Measurements from ENCODE around the gene STYXL2. TPM values are rescaled to one million over a fixed set of nuclear protein-coding genes. Genes with fewer than 3 reads are reported as not detected.
A peak's percentile ranks its signal among the peaks of the same experiment; 100 is the strongest.

Gene STYXL2
- total RNA-seq, 1 experiment from 2014 or later, result 0.02 TPM

- DNase-seq (ENCODE audit: low read depth), result no peak
Measured at GRCh38 chr1:167077868-167078210, 16.0 kb upstream of the STYXL2 start.

GRCh38 chr1:167081594-167082156, 12.2 kb upstream of the STYXL2 start:
- DNase-seq (ENCODE audit: low read depth), result no peak

- peak; percentile 68 for DNase-seq (ENCODE audit: low read depth)
Measured at GRCh38 chr1:167082511-167083027, 11.3 kb upstream of the STYXL2 start.

- DNase-seq (ENCODE audit: low read depth), result no peak
Measured at GRCh38 chr1:167083066-167083665, 10.7 kb upstream of the STYXL2 start.

GRCh38 chr1:167083871-167084270, 10.0 kb upstream of the STYXL2 start:
- DNase-seq (ENCODE audit: low read depth), result no peak

GRCh38 chr1:167084757-167085156, 9.1 kb upstream of the STYXL2 start:
- DNase-seq (ENCODE audit: low read depth), result no peak

- no peak for DNase-seq (ENCODE audit: low read depth)
Measured at GRCh38 chr1:167086033-167086432, 7.8 kb upstream of the STYXL2 start.

- no peak for DNase-seq (ENCODE audit: low read depth)
Measured at GRCh38 chr1:167086768-167087167, 7.1 kb upstream of the STYXL2 start.

- no peak for DNase-seq (ENCODE audit: low read depth)
Measured at GRCh38 chr1:167088746-167089417, 5.0 kb upstream of the STYXL2 start.

- no peak for DNase-seq (ENCODE audit: low read depth)
Measured at GRCh38 chr1:167089939-167090313, 3.9 kb upstream of the STYXL2 start.

GRCh38 chr1:167090314-167090942, 3.4 kb upstream of the STYXL2 start, which contains the start of gene GPA33:
GPA33 (minus strand) TSS chr1:167090377; CDS start chr1:167090287, 90 bp downstream.
- no peak for DNase-seq (ENCODE audit: low read depth)

GRCh38 chr1:167092653-167093052, 1.2 kb upstream of the STYXL2 start:
- no peak for DNase-seq (ENCODE audit: low read depth)

- DNase-seq (ENCODE audit: low read depth), result peak; percentile 80
Measured at GRCh38 chr1:167094690-167095089, 815 bp downstream of the STYXL2 start.

GRCh38 chr1:167095368-167095767, 1.5 kb downstream of the STYXL2 start:
- peak; percentile 90 for DNase-seq (ENCODE audit: low read depth)

GRCh38 chr1:167099851-167100250, 6.0 kb downstream of the STYXL2 start:
- no peak for DNase-seq (ENCODE audit: low read depth)

GRCh38 chr1:167100730-167101129, 6.9 kb downstream of the STYXL2 start:
- DNase-seq (ENCODE audit: low read depth), result no peak

- no peak for DNase-seq (ENCODE audit: low read depth)
Measured at GRCh38 chr1:167101754-167102153, 7.9 kb downstream of the STYXL2 start.

- DNase-seq (ENCODE audit: low read depth), result no peak
Measured at GRCh38 chr1:167102906-167103573, 9.2 kb downstream of the STYXL2 start.

- no peak for DNase-seq (ENCODE audit: low read depth)
Measured at GRCh38 chr1:167104256-167104633, 10.4 kb downstream of the STYXL2 start.

- peak; percentile 26 for DNase-seq (ENCODE audit: low read depth)
Measured at GRCh38 chr1:167105271-167106118, 11.6 kb downstream of the STYXL2 start.

- no peak for DNase-seq (ENCODE audit: low read depth)
Measured at GRCh38 chr1:167106119-167106461, 12.2 kb downstream of the STYXL2 start.

Measured in M059J (cell line).